Measurements from ENCODE around the gene OR52B2.
"Not testable (repeated sequence)": the region's sequence is repeated elsewhere in the genome, so short reads cannot be mapped to it uniquely, and the experiment has no call there.

Gene OR52B2

DNA sequence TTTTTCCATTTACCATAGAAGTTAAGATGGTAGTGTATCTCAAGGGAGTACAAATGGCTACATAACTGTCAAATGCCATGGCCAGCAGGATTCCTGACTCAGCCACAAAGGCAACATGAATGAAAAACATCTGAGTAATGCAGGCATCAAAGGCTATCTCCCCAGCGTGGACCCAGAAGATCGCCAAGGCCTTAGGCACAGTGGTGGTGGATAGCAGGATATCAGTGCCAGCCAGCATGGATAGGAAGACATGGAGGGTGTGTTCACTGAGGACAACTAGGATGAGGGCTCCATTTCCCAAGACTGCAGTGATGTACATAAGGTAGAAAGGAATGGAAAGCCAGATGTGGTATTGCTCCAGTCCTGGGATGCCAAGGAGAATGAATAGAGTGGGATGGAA, 18.0 kb downstream of the OR52B2 start:
- no peak for DNase-seq (ENCODE audit: low read depth in 2 of 2)

DNA sequence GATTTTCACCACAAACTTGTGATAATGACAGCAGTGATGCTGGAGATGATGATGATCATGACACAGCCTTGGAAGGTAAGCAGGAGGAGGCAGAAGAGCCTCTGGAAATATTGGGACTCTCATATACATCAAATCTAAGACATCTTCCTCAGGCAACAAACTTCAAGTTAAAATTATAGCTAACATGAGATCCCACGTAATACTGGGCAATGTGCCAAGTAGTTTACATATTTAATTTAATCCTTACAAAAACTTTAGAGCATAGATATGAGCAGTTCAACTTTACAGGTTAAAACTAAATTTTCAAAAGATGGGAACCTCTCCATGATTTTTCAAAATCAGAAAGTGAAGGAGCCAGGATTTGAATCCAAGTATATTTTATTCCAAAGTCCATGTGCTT, 19.0 kb downstream of the OR52B2 start:
- DNase-seq (ENCODE audit: low read depth in 2 of 2), result no peak

DNA sequence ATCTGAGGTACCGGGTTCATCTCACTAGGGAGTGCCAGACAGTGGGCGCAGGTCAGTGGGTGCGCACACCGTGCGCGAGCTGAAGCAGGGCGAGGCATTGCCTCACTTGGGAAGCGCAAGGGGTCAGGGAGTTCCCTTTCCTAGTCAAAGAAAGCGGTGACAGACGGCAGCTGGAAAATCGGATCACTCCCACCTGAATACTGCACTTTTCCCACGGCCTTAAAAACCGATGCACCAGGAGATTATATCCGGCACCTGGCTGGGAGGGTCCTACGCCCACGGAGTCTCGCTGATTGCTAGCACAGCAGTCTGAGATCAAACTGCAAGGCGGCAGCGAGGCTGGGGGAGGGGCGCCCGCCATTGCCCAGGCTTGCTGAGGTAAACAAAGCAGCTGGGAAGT, 26.4 kb downstream of the OR52B2 start:
- DNase-seq (ENCODE audit: low read depth in 2 of 2), result not testable (repeated sequence)

DNA sequence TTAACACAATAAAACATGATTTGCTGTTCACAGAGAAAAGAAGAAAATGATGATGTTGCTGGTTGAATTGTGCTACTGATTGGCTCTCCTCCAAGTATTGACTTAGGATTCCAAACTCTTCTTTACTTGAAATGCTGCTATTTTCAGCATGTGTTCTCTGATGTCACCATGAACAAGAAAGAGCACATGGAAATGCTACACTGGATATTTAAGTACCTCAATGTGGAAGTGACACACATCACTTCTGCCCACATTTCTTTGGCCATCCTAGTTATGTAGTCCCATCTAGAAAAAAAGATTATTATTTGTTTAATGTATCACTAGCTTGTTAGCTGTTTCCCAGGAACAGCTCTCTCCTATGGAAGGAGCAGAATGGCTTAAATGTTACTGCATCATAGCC, 27.2 kb downstream of the OR52B2 start:
- no peak for DNase-seq (ENCODE audit: low read depth in 2 of 2)

DNA sequence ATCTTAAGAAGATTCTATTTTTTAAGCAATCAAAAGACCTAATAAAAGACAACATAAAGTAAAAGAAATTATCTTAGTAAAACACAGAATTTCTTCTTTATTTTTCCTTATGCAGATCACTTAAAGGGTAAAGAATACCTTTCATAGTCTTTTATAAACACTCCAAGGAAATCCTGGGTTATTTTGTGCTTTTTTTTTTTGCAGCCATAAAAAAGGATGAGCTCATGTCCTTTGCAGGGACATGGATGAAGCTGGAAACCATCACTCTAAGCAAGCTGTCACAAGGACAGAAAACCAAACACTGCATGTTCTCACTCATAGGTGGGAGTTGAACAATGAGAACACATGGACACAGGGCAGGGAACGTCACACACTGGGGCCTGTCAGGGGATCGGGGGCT, 34.2 kb downstream of the OR52B2 start:
- DNase-seq (ENCODE audit: low read depth in 2 of 2), result not testable (repeated sequence)

DNA sequence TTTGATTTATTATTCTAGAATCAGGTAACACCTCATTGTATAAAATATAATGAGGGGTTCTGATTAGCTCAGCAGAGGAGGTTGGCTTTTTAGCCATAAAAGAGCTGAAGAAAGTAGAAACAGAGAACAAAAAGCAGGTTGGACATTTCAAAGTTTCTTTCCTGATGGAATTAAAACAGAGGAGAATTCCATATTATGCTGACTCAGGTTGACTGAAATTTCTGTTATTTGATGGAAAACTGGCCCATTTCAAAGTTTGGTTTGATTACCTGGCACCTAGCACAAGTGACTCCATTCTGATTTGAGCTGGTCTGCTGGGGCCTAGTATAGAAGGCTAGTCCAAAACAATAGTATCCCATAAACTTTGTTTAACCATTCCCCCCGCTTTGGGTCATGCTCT, 37.7 kb downstream of the OR52B2 start:
- no peak for DNase-seq (ENCODE audit: low read depth in 2 of 2)

DNA sequence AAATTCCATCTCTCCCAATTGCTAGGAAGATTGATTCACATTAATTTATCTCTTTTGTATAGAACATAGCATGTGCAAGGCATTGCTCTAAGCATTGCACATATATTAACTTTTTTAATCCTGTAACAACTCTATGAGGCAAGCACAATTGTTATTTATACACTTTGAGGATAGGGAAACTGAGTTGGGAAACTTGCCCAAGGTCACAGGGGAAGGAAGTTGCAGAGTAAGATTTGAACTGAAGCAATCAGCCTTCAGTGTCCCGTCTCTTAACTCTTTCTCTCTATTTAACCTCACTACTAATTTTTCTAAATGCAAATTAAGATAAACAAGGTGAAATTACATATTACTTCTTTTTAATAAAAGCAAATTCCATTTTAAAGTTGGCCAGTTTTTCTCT, 40.5 kb downstream of the OR52B2 start:
- no peak for DNase-seq (ENCODE audit: low read depth in 2 of 2)

DNA sequence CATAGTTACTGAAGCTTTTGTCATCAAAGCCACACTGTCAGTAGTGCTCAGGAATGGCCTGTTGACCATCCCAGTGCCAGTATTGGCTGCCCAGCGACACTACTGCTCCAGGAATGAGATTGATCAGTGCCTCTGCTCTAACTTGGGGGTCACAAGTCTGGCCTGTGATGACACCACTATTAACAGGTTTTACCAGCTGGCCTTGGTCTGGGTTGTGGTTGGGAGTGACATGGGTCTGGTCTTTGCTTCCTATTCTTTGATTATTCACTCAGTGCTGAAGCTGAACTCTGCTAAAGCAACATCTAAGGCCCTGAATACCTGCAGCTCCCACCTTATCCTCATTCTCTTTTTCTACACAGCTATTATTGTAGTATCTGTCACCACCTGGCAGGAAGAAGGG, 41.1 kb downstream of the OR52B2 start:
- DNase-seq (ENCODE audit: low read depth in 2 of 2), result no peak

DNA sequence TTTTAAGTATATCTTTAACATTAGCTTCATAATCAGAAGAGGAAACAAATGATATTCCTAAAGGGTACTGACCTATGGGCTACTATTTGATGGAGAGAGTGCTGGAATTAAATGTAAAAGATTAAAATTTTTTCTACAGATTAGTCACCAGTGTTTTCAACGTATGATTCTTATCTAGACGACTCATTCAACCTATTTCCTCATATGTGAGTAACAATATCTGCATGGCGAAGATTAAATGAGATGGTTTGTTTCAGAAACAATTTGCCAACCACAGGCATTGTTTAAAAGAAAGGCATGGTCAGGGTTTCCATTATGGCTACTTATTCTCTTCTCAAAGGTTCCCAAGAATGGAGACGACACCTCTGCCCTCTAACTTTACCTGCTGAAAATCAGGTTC, 42.2 kb downstream of the OR52B2 start:
- no peak for DNase-seq (ENCODE audit: low read depth in 2 of 2)

DNA sequence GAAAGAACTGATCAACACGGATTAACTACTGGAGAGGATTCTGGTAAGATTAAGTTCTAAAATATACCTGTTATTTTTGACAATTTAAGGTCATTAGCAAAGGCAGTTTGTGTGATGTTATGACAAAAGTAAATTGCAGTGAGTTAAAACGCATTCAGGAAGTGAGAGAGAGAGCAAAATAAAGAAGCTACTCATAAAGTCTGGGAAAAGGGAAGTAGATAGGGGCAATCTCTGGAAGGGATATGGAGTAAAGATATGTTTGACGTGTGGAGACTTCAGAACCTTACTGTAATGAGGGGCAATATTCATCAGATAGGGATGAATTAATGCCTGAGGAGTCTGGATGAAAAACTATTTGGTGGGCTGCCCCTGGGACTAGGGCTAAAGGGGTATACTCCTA, 45.9 kb downstream of the OR52B2 start:
- no peak for DNase-seq (ENCODE audit: low read depth in 2 of 2)

Data from activated CD8-positive, alpha-beta memory T cell treated with anti-CD3 and anti-CD28 coated beads for 4 hours (primary cell).